HepG2 (cell line): ENCODE data around the gene NGEF. TPM values are rescaled to one million over a fixed set of nuclear protein-coding genes. Genes with fewer than 3 reads are reported as not detected.

Experiments
- AKAP8 ChIP-seq: sonication (generic); formaldehyde crosslinking; IDR thresholded peaks from 2 replicates; pipeline ENCODE4 v1.5.1; 2020; ENCODE audit warnings: mild to moderate bottlenecking, missing genetic modification reagents
- KLF16 ChIP-seq, 2 experiments: sonication (generic) in 1 of 2; formaldehyde crosslinking in 1 of 2; IDR thresholded peaks; 2 replicates each; pipeline versions ENCODE4 v1.6.1 to v1.8.0; 2016 to 2023; ENCODE audit warnings: missing genetic modification reagents in 2 of 2, missing compliant biosample characterization in 1 of 2
- RXRB ChIP-seq: IDR thresholded peaks from 2 replicates; pipeline ENCODE4 v1.6.1; 2016; ENCODE audit warnings: borderline replicate concordance, missing genetic modification reagents, missing compliant biosample characterization
- SATB2 ChIP-seq: sonication (generic); formaldehyde crosslinking; IDR thresholded peaks from 2 replicates; pipeline ENCODE4 v1.5.0; 2020; ENCODE audit warnings: missing genetic modification reagents
- TBP ChIP-seq: sonication (generic); formaldehyde crosslinking; IDR thresholded peaks from 2 replicates; pipeline ENCODE4 v1.5.0; 2020; ENCODE audit warnings: missing genetic modification reagents
- YEATS2 ChIP-seq: sonication (generic); formaldehyde crosslinking; IDR thresholded peaks from 2 replicates; pipeline ENCODE4 v1.4.0; 2020; ENCODE audit warnings: missing genetic modification reagents, borderline replicate concordance
- ZBTB7B ChIP-seq: sonication (generic); formaldehyde crosslinking; IDR thresholded peaks from 2 replicates; pipeline ENCODE4 v1.4.0; 2020; ENCODE audit warnings: missing genetic modification reagents
- ZNF652 ChIP-seq: IDR thresholded peaks from 2 replicates; pipeline ENCODE4 v1.6.1; 2016; ENCODE audit warnings: low read depth, borderline replicate concordance
- ZSCAN12 ChIP-seq: sonication (generic); formaldehyde crosslinking; IDR thresholded peaks from 2 replicates; pipeline ENCODE4 v1.9.0; 2021; ENCODE audit warnings: mild to moderate bottlenecking, missing genetic modification reagents
- ZSCAN20 ChIP-seq: sonication (generic); formaldehyde crosslinking; IDR thresholded peaks from 2 replicates; pipeline ENCODE4 v1.4.0; 2020; ENCODE audit warnings: missing genetic modification reagents, mild to moderate bottlenecking, borderline replicate concordance
- polyA plus RNA-seq, 8 experiments: library from polyadenylated mRNA; depleted of rRNA in 3 of 8; stranded (reverse) in 7 of 8; unstranded in 1 of 8; fragments of >200 nt; fragmentation: Illumina TruSeq in 4 of 8; extraction: Trizol in 4 of 8; gene quantifications; 2 replicates each; pipeline versions ENCODE4 v1.2.1 to v1.2.3, GENCODE V29; 2011 to 2016; ENCODE audit warnings: low read depth in 4 of 8, missing spikeins in 1 of 8, mixed read lengths in 1 of 8; ENCODE audit not compliant: insufficient read depth in 1 of 8
- total RNA-seq, 5 experiments: library from RNA; depleted of rRNA; stranded (reverse); fragments of >200 nt; fragmentation: Illumina TruSeq; extraction: Trizol; gene quantifications; 2 replicates each; pipeline ENCODE4 v1.2.3, GENCODE V29; 2016; ENCODE audit warnings: low read depth in 1 of 5
- TF ChIP-seq, protein P1 (sequence below): sonication (generic); formaldehyde crosslinking; IDR thresholded peaks from 2 replicates; pipeline ENCODE4 v1.4.0; 2020; ENCODE audit warnings: mild to moderate bottlenecking, missing genetic modification reagents
- TF ChIP-seq, protein P2 (sequence below): sonication (generic); formaldehyde crosslinking; IDR thresholded peaks from 2 replicates; pipeline ENCODE4 v1.4.0; 2020; ENCODE audit warnings: missing genetic modification reagents, borderline replicate concordance
- TF ChIP-seq, protein P3 (sequence below): sonication (generic); formaldehyde crosslinking; IDR thresholded peaks from 2 replicates; pipeline ENCODE4 v1.4.0; 2020; ENCODE audit warnings: missing genetic modification reagents, borderline replicate concordance
- TF ChIP-seq, protein P4 (sequence below): IDR thresholded peaks from 2 replicates; pipeline ENCODE4 v1.6.1; 2016; ENCODE audit warnings: missing compliant biosample characterization, missing genetic modification reagents, borderline replicate concordance

NGEF gene
- total and polyA plus RNA-seq, 2 of the 13 experiments (the other 11 are each of a cell fraction or from before 2014, with no cell fraction given): 14.4 to 36.9 TPM

DNA sequence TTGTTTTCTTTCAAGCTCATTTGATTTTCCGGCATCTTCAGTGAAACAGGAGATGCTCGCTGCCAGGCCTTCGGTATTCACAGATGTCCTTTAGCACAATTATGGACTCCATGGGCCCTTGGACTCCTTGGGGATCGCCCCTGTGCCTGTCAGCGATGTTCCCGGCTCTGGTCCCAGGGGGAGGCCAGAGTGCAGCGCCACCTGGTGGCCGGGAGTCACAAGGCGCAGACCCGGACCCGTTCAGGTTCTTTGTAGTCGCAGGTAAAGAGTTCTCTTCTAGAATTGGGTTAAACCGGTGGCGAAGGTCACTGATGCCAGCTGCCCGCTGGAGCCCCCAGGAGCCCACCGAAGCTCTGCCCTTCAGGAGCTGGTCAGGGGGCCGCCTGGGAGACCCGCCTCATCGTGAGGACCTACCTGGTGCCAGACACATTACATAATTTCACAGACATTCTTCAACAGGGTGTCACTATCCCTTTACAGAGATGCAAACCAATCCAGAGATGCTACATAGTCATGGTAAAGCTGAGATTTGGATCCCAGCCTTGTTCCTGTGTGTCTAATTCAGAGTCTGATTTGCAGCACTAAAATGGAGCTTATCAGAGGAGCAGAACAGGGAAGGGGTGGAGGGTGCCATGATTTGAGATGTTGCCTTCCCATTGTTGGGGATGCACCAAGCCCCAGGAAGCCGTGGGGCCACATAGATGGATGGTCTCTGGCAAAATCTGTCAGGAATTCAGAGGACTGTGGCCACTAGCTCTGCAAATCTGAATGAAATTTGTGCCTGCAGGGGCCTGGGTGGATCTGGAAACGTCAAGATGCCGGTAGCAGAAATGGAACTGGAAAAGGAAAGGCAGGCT, 41.1 kb upstream of the NGEF start (continued):
- TF ChIP-seq, protein P1, sequence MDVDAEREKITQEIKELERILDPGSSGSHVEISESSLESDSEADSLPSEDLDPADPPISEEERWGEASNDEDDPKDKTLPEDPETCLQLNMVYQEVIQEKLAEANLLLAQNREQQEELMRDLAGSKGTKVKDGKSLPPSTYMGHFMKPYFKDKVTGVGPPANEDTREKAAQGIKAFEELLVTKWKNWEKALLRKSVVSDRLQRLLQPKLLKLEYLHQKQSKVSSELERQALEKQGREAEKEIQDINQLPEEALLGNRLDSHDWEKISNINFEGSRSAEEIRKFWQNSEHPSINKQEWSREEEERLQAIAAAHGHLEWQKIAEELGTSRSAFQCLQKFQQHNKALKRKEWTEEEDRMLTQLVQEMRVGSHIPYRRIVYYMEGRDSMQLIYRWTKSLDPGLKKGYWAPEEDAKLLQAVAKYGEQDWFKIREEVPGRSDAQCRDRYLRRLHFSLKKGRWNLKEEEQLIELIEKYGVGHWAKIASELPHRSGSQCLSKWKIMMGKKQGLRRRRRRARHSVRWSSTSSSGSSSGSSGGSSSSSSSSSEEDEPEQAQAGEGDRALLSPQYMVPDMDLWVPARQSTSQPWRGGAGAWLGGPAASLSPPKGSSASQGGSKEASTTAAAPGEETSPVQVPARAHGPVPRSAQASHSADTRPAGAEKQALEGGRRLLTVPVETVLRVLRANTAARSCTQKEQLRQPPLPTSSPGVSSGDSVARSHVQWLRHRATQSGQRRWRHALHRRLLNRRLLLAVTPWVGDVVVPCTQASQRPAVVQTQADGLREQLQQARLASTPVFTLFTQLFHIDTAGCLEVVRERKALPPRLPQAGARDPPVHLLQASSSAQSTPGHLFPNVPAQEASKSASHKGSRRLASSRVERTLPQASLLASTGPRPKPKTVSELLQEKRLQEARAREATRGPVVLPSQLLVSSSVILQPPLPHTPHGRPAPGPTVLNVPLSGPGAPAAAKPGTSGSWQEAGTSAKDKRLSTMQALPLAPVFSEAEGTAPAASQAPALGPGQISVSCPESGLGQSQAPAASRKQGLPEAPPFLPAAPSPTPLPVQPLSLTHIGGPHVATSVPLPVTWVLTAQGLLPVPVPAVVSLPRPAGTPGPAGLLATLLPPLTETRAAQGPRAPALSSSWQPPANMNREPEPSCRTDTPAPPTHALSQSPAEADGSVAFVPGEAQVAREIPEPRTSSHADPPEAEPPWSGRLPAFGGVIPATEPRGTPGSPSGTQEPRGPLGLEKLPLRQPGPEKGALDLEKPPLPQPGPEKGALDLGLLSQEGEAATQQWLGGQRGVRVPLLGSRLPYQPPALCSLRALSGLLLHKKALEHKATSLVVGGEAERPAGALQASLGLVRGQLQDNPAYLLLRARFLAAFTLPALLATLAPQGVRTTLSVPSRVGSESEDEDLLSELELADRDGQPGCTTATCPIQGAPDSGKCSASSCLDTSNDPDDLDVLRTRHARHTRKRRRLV: no peak
- TF ChIP-seq ZSCAN12 (no peak), ZNF652 (CRISPR knock-in tag) (no peak), SATB2 (CRISPR knock-in tag) (no peak), ZBTB7B (CRISPR knock-in tag) (no peak), ZSCAN20 (no peak), RXRB (CRISPR knock-in tag) (peak; percentile 34; the same call in 1 of the 2 replicates), TBP (CRISPR knock-in tag) (no peak), YEATS2 (CRISPR knock-in tag) (0 out of 2 replicates have a peak, but pooled peaks have one; percentile 33), AKAP8 (no peak), KLF16 (CRISPR knock-in tag; IDR thresholded peaks at IDR 0.05) (no peak)
- TF ChIP-seq, protein P2, sequence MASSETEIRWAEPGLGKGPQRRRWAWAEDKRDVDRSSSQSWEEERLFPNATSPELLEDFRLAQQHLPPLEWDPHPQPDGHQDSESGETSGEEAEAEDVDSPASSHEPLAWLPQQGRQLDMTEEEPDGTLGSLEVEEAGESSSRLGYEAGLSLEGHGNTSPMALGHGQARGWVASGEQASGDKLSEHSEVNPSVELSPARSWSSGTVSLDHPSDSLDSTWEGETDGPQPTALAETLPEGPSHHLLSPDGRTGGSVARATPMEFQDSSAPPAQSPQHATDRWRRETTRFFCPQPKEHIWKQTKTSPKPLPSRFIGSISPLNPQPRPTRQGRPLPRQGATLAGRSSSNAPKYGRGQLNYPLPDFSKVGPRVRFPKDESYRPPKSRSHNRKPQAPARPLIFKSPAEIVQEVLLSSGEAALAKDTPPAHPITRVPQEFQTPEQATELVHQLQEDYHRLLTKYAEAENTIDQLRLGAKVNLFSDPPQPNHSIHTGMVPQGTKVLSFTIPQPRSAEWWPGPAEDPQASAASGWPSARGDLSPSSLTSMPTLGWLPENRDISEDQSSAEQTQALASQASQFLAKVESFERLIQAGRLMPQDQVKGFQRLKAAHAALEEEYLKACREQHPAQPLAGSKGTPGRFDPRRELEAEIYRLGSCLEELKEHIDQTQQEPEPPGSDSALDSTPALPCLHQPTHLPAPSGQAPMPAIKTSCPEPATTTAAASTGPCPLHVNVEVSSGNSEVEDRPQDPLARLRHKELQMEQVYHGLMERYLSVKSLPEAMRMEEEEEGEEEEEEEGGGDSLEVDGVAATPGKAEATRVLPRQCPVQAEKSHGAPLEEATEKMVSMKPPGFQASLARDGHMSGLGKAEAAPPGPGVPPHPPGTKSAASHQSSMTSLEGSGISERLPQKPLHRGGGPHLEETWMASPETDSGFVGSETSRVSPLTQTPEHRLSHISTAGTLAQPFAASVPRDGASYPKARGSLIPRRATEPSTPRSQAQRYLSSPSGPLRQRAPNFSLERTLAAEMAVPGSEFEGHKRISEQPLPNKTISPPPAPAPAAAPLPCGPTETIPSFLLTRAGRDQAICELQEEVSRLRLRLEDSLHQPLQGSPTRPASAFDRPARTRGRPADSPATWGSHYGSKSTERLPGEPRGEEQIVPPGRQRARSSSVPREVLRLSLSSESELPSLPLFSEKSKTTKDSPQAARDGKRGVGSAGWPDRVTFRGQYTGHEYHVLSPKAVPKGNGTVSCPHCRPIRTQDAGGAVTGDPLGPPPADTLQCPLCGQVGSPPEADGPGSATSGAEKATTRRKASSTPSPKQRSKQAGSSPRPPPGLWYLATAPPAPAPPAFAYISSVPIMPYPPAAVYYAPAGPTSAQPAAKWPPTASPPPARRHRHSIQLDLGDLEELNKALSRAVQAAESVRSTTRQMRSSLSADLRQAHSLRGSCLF (CRISPR knock-in tag): no peak
- TF ChIP-seq, protein P3, sequence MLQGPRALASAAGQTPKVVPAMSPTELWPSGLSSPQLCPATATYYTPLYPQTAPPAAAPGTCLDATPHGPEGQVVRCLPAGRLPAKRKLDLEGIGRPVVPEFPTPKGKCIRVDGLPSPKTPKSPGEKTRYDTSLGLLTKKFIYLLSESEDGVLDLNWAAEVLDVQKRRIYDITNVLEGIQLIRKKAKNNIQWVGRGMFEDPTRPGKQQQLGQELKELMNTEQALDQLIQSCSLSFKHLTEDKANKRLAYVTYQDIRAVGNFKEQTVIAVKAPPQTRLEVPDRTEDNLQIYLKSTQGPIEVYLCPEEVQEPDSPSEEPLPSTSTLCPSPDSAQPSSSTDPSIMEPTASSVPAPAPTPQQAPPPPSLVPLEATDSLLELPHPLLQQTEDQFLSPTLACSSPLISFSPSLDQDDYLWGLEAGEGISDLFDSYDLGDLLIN (CRISPR knock-in tag): 0 out of 2 replicates have a peak, but pooled peaks have one; percentile 49
- TF ChIP-seq, protein P4, sequence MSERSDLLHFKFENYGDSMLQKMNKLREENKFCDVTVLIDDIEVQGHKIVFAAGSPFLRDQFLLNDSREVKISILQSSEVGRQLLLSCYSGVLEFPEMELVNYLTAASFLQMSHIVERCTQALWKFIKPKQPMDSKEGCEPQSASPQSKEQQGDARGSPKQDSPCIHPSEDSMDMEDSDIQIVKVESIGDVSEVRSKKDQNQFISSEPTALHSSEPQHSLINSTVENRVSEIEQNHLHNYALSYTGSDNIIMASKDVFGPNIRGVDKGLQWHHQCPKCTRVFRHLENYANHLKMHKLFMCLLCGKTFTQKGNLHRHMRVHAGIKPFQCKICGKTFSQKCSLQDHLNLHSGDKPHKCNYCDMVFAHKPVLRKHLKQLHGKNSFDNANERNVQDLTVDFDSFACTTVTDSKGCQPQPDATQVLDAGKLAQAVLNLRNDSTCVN (CRISPR knock-in tag): no peak
